Activated T-cell treated with anti-CD3 and anti-CD28 coated beads for 4 hours (primary cell): Measurements from ENCODE around the gene CREBZF.
A peak's percentile ranks its signal among the peaks of the same experiment; 100 is the strongest.
"Not testable (repeated sequence)": the region's sequence is repeated elsewhere in the genome, so short reads cannot be mapped to it uniquely, and the experiment has no call there.

Experiments used
- DNase-seq: peaks from one replicate; pipeline ENCODE4 v3.0.0-alpha.2; 2020

Gene CREBZF

DNA sequence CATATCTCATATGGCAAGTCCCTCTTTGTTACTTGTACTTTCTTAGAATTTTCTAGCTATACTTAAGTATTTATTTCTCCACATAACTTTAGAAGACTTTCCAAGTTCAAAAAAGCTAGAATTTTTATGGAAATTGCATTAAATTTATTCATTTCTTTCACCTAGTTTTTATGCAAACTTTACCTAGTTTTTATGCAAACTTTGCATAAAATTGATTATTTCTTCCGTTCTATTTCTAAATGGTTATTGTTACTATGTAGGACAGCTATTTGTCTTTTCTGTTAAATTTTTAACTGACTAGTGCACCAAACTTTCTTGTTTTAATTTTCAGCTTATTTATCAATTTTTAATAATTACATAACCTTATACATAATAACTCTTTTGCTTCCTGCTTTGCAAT is 3.2 kb upstream of the CREBZF start:
- DNase-seq, result no peak

DNA sequence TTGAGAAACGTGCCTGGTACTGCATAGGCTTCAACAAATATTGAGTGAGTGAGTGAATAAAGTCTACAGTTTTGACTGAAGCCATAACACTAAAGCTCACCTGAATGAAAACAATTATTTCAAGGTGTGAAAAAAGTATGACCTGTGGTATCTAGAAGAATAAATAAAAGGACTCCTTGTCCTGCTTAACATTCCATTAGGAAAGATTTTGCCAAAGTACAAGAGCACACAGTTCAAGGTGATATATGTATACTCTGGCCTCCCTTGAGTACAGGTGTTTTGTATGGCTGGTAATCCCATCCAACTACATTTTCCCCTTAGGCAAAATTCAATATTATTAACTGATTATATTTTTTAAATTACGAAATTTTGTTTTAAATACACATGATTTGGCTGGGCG is 1.8 kb upstream of the CREBZF start:
- DNase-seq, result no peak

DNA sequence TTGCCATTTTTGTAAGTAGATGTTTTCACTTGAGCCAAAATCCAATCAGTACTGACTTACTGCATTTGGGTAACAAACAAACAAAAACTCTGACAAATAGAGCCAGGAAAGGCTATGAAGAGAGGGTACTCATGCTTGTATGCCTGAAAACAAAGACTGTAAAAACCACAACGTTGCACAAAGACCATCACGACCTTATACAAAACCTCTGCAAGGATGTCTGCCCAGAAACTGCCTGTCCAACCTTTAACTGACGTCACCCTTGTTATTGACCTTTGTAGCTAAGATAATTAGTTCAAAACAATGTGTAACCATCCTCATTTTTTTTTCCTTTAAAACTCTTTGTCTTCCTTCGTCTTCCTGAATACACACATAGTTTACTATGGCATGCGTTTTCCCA is 804 bp upstream of the CREBZF start:
- no peak for DNase-seq

DNA sequence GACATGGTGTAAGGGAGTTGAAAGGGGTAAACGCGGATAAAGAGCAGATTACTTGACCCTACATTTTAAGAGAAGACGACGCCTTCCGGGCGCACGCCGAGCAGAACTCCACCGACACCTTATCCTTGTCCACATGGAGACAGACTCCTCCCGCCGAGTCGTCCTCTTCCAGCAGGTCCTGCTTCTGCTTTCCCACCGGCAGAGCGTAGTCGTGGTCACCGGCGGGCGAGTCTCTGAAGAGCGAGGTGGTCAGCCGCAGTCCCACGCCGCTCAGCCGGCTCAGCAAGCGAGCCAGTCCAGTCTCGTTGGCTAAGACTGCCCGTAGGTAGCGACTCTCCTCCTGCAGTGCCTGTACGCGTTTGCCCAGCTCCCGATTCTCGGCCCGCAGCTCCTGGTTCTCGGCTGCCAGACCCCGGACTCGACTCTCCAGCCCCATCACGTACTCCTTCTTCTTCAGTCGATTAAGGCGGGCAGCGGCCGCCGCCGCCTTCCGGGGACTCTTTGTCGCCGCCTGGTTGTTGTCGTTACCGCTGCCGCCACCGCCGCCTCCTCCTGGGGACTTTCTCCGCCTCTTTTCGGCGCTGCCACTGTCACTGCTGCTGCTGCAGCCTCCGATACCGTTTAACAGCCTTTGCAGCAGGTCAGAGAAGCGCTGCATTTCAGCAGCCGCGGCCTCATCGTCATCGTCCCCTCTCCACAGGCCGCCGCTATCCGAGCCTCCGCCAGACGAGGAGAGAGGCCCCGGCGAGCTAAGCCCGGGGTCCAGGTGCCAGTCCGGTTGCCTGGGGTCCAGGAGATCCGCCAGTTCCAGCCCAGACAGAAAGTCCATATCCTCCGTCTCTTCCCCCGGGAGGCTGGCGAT is 945 bp downstream of the CREBZF start:
- peak; percentile 78 for DNase-seq

DNA sequence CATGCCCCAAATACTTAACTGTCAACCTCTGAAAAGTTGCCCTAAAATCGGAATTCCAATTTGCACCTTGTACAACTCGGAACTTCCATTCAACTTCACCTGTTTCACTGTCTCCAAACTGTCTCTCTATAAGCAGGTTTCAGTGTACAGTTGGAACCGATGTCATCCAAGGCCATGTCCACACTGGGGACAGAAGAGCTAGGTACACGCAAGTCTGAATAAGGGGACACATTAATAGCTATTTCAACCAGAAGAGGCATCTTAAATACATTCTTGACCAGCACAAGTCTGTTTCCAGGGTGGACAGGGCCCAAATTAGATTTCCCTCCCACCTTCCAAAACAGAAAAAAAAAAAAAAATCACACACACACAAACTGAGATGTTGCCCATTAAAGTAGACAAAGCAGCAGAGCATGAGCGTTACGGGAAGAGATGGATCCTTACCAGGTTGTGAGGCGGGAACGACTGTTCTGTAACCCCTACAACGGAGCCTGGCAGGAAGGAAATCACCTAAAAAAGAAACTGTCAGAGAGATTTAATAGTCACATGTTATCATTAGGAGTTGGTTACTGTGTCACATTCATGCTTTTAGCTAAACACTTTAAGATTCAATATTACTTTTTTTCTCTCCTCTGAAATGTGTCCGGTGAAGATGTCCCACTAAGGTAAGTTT is 1.7 kb downstream of the CREBZF start:
- DNase-seq, result no peak

DNA sequence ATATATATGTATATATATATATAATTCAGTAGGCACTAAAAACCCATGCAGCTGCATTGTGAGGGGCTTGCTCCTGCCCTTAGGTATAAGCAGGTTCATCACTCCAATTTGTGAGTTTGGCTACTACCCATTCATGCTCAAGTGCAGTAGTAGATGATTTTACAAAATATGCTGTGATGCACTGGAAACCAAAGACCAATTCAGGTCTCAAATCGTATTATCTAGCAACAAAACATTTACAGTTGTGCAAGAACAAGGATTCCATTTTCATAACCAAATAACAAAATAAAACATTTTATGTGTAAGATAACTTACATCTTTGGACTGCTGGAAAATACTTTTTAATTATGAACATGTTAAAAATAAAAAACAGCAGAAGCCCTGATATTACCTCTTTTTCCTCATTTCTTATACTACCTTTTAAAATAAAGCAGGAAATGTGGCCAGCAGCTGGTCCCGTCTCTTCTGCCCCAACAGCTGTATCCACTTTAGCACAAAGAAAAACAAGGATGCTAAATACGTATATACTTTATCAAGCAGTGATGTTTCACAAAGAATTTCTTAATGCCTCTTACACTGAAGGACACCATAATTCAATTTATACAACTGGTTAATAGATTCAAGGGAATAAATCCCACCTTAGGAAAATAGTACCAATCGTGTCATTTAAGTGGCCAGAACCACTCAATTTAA is 2.8 kb downstream of the CREBZF start:
- DNase-seq, result no peak

DNA sequence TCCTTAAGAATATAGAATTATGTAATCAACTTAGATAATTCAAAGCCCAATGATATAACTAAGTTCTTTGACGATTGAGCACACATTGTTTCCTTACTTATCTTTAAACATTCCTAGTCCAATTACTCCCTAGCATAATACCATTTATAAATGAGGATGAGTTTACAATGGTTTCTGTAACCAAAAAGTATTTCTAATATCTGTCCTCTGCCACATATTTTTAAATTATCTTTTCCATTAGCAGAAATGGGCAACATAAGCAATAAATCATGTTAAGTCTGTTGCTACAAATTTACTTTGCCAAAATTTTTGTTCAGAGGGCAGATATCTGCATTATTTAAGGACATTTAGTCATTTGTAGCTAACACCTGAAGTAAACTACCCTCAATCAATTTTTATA is 6.7 kb downstream of the CREBZF start:
- DNase-seq, result no peak

DNA sequence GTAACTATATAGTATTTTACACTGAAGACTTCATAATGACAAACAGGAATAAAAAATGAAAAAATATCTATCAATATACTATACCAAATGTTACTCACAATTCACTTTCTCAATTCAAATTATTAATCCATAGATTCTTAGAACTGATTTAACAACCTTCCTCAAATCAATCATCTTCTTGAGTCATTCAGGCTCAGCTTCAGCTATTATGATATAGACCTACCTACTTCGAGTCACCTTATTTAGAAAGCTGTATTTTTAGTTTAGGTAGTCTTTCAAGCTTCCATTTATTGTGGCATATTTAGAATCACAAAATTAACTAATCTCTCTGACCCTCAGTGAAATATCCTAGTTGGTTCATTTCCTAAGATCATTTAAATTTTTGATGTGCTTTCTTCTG is 8.2 kb downstream of the CREBZF start:
- DNase-seq, result no peak

DNA sequence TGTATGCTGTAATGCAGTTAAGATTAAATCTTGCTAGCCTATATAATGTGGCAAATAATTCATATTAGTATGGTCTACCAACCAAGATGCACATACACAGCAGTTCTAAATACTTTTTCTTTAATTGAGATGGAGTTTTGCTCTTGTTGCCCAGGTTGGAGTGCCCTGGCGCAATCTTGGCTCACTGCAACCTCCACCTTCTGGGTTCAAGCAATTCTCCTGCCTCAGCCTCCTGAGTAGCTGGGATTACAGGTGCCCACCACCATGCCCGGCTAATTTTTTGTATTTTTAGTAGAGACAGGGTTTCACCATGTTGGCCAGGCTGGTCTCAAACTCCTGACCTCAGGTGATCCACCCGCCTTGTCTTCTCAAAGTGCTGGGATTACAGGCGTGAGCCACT is 10.6 kb downstream of the CREBZF start:
- not testable (repeated sequence) for DNase-seq

DNA sequence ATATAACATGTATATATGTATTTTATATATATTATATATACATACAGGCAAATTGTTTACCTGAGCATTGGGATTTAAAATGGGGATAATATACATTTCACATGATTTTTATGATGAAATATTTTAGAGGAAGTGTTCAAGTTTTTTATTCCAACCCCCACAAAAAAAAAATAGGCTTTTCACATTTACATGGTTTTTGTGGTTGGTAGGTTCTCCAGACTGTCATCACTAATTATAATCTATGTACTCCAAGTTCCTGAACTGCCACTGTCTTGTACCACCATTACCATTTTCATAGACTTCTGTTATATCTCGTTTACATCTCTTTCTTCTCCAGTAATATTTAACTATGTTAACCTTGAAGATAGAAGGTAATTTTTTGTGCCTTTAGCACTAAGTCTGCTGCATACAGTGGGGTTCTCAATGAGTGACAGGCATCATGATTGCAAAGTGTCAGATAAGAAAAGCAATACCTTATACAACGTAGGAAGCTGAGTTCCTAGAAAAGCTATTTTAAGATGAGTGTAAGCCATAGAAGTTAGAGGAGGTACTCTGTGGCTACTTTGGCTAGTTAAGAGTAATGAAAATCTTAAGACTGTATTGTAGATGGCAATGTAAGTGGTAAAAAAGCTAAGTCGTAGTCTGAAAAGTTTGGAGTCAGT is 12.0 kb downstream of the CREBZF start:
- no peak for DNase-seq

DNA sequence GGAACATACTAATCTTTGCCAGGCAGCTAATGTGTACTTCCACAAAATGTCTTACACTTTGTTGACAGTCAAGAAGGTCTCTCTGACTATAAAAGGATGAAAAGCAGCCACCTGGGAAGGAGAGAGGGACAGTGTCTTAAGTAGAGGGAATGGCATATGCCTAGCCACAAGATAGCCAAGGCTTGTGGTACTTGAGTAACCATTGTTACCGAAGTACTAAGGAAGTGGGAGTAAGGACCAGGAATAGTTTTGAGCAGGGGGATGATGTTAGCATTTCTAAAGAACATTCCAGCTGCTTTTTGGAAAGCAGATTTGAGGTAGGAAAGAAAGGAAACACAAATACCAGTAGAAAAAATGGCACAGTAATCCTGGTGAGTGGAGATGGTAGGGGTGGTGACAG is 13.8 kb downstream of the CREBZF start:
- no peak for DNase-seq

DNA sequence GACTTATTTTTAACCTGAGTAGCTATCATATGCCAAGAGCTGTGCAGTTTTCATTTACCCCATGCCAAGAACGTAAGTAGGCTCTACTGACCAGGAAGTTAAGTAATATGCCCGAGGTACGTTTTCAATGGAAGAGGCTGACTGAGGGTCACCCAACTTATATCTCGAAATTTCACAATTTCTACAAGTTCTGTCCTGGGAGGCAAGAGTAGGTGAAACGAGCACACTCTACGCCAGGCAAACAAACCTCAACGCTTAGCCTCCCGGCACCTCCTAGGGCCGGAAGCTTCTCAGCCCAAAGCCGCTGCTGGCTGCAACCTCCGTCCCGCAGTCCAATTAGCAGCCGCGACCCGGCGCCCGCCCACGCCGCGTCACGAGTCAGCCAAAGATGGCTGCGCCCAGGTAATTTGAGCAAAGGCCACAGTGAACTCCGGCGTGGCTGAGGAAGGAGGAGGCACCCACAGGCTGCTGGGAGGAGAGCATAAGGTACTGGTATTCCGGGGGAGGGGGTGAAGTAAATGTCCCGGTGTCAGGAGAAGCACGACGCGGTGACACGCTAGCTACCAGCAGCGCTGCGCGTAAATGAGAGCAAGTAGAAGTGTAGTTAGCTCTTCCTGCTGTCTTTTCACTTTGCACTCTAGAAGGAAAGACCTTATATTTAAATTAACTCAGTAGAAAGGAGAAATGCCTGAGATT is 17.2 kb downstream of the CREBZF start, which contains the start of gene TMEM126A:
TMEM126A (plus strand) TSS at position 364 of the 696 bp plus-strand sequence. CDS start 2,289 bp downstream, outside the sequence.
- peak; percentile 88 for DNase-seq

DNA sequence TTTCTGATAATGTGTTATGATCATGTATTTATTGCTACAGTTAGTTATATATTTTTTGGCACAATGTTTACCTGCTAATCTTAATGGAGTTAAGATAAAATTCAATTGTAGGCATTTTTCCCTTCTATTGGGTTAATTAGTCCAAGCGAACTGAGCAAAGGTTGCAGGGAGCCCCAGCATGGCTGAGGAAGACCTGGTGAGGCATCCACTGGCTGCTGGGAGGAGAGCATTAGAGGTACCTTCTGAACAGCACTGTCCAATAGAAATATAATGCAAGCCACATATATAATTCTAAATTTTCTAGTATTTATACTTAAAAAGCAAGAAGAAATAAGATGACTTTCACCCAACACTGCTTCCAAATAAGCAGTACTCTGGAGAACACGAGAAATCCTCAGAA is 17.9 kb downstream of the CREBZF start:
- no peak for DNase-seq

DNA sequence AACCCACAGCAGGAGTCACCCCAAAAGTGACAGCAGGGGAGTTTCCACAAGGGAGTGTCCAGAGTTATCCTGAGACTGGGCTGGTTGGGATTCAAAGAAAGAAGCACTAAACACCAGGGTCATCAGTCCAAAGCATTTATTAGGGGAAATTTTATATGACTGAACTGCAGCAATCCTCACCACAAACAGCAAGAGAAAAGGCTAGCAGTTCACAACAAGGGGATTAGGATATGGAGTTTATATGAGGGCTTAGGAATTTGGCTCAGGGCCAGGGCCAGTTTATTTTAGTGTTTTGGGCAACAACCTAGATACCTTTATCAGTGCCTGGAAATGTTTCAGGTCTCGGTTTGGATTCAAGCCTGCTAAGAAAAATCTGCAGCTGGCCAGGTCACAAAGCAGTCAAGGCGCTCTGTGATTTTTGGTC is 21.7 kb downstream of the CREBZF start:
- DNase-seq, result no peak

DNA sequence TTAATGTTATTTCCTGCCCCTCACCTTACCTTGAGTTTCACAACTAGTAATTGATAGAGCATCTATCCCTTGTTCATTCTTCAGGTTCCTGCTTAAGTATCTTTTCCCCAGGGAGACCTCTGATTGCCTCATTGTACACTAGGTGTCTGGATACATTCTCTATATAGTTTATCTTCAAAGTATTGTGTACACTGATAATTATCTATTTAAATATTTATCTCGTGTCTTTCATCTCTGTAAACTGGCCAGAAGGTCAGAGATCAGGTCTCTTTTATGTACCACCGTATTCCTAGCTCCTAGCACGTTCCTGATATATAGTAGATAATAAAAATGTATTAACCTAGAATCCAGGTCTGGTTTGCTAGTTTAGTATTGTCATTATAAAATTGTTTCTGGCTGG is 30.2 kb downstream of the CREBZF start:
- no peak for DNase-seq

DNA sequence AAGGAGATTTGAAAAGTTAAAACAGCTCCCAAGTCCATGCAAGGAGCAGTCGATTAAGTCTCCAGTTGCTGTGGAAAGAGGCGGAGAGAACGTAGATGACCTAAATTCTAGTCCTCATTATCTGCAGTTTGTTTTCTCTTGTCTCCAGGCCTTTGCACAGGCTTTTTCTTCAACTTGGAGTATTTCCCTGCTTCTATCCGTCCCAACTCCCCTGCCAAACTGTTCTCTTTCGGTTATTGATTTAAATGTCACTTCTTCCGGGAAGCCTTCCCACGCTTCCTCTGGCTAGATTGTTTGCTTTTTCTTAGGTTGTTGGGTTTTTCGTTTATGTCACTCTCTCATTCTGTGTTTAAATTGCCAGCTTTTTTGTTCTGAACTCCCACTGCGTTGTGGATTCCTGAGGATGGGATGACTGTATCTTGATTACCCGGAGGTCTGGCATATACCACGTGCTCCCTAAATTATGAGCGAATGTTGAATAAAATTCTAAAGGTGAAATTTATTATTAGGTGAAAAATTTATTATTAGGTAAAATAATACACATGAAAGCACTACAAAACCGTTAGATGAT is 36.1 kb downstream of the CREBZF start:
- DNase-seq, result peak; percentile 52

DNA sequence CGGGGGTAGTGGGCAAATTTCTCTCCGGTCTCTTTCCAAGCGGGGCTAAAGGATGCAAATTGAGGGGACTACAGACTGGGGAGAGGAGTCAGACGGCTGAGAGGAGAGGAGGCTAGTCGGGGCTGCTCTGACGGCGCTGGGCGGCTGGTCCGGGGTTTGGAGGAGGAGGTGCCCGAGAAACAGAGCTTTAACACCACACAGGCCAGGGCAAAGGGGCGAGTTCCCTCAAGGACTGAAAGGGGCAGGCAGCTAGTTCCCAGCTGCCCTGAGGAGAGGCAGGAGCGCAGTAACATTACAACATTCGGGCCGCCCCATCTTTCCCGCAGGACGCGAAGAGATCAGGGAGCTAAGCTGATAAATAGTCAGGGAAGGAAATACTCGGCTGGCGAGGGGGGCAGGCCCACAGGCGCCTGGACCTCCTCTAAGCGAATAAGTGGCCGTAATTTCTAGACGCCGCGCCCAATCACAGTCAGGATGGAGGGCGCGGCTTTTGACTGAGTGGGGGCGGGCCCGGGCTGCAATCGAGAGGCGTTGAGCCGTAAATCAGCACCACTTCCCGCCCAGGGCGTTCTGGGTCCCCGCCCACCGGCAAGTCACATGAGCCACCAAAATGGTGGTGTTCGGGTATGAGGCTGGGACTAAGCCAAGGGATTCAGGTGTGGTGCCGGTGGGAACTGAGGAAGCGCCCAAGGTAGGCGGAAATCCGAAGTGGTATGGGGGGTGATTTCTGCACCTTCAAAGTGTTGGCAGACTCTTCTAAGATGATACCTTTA is 36.7 kb downstream of the CREBZF start, which contains the start of gene TMEM126B:
TMEM126B (plus strand) TSS at position 596 of the 773 bp plus-strand sequence; CDS start at position 611, 15 bp downstream.
- DNase-seq, result peak; percentile 94

DNA sequence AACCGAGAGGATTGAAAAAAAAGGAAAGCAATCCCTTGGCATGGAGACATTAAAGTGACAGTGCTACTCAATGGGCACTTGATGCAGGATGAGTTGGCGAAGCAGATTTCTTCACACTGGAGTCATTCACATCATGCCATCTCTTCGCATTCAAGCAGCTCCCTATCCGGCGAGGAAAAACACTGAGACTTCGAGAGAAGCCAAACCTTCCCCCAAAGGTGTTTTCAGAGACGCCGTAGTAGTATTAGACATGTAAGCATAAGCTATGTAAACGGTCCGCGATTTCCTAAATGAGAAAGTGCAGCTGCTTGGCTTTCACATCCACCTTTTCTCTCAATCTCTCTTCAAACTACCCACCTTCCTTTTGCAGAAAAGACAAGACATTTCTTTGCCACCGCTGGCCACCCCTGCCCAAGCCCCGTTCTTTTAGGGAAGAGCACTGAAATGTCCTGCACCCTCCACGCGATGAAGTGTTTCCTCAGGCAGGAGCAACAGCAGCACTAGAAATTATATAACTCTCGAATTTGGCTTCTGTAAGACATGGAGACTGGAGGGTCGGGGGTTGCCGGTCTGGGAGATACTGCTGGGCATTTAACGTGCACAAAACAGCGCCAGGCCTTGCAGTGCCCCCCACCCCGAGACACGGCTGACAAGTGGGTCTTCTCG is 37.5 kb downstream of the CREBZF start, which contains the start of gene DLG2:
DLG2 (minus strand) TSS at position 13 of the 666 bp plus-strand sequence.
- DNase-seq, result no peak

DNA sequence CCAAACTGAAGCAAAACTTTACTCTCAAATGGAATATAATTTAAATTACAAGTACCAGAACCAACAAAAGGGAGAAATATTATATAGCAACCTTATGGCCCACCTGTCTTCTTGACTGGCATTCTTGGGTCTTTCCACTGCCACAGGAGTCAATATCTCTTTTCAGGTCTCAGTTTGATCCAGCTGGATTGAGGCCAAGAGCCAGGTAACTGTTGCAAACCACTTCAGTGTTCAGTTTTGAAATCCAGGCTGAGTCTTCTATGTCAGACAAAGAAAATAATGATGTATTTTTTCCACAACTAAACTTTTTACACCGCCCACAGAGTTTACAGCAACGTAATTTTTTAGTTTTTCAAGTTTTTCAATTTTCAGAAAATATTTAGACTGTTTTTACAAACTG is 38.4 kb downstream of the CREBZF start:
- no peak for DNase-seq

DNA sequence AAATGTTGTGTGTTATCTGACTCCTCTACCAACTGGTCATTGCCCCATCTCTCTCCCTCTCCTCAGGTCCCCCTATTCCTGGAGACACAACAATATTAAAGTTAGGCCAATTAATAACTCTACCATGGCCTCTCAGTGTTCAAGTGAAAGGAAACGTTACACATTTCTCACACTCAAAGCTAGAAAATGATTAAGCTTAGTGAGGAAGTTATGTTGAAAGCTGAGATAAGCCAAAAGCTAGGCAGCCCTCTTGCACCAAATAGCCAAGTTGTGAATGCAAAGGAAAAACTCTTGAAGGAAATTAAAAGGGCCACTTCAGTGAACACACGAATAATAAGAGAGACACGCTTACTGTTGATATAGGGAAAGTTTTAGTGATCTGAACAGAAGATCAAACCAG is 44.7 kb downstream of the CREBZF start:
- DNase-seq, result no peak
